Chondrocyte (in vitro differentiated cells): Measurements from ENCODE around the gene KCNA2. TPM values are rescaled to one million over a fixed set of nuclear protein-coding genes. Genes with fewer than 3 reads are reported as not detected.

Experiments used
- DNase-seq: peaks from one replicate; pipeline ENCODE4 v3.0.0; 2021; ENCODE audit warnings: mixed read lengths, low spot score
- H3K27ac Mint-ChIP-seq: one replicate; pipeline ENCODE4 v1.8.0; 2021; ENCODE audit warnings: mild to moderate bottlenecking, moderate library complexity, mixed read lengths; ENCODE audit not compliant: unreplicated experiment
- H3K27me3 Mint-ChIP-seq: 2 replicates; pipeline ENCODE4 v1.8.0; 2021; ENCODE audit warnings: low read depth, mixed read lengths
- H3K36me3 Mint-ChIP-seq: 2 replicates; pipeline ENCODE4 v1.8.0; 2021; ENCODE audit warnings: low read depth, mixed read lengths
- H3K4me1 Mint-ChIP-seq: 2 replicates; pipeline ENCODE4 v1.8.0; 2021; ENCODE audit warnings: low read depth, mild to moderate bottlenecking, mixed read lengths
- H3K4me3 Mint-ChIP-seq: one replicate; pipeline ENCODE4 v1.8.0; 2021; ENCODE audit warnings: mild to moderate bottlenecking, moderate library complexity, mixed read lengths; ENCODE audit not compliant: unreplicated experiment
- H3K9me3 Mint-ChIP-seq: 2 replicates; pipeline ENCODE4 v1.8.0; 2021; ENCODE audit warnings: low read depth, mixed read lengths
- CTCF ChIP-seq: fragments of 200-600 bp; sonication (generic); IDR thresholded peaks from 2 replicates; pipeline ENCODE4 v1.5.0; 2021; ENCODE audit warnings: antibody characterized with exemption, mild to moderate bottlenecking, moderate library complexity
- total RNA-seq: library from RNA; stranded (reverse); gene quantifications from 3 replicates; pipeline ENCODE4 v1.2.1, GENCODE V29; 2021

KCNA2 gene
- total RNA-seq, 1 donor from 2014 or later: 0.17 TPM

GRCh38 chr1:110645211-110645610 is 39.1 kb upstream of the KCNA2 start:
- peaks cover 11% of the 10 kb centered on the region for H3K27me3 Mint-ChIP-seq

GRCh38 chr1:110643879-110644472 is 37.8 kb upstream of the KCNA2 start:
- H3K9me3 Mint-ChIP-seq: no peaks in the 10 kb centered on the region
- DNase-seq: no peak
- H3K36me3 Mint-ChIP-seq: no peaks in the 10 kb centered on the region
- H3K4me3 Mint-ChIP-seq: no peak overlapping the region
- H3K4me1 Mint-ChIP-seq: no peaks in the 10 kb centered on the region
- H3K27ac Mint-ChIP-seq: no peak overlapping the region
- no peak for TF ChIP-seq CTCF
- peaks cover 20% of the 10 kb centered on the region for H3K27me3 Mint-ChIP-seq

More at GRCh38 chr1:110645211-110645610, 39.1 kb upstream of the KCNA2 start:
- H3K36me3 Mint-ChIP-seq: no peaks in the 10 kb centered on the region
- DNase-seq: no peak
- no peak overlapping the region for H3K4me3 Mint-ChIP-seq
- TF ChIP-seq CTCF: no peak
- no peaks in the 10 kb centered on the region for H3K4me1 Mint-ChIP-seq
- H3K9me3 Mint-ChIP-seq: no peaks in the 10 kb centered on the region
- no peak overlapping the region for H3K27ac Mint-ChIP-seq

- DNase-seq: no peak
- no peak for TF ChIP-seq CTCF
- Mint-ChIP-seq H3K9me3 (no peaks in the 10 kb centered on the region), H3K4me1 (no peaks in the 10 kb centered on the region), H3K27me3 (peaks cover 20% of the 10 kb centered on the region), H3K4me3 (no peak overlapping the region), H3K27ac (no peak overlapping the region), H3K36me3 (no peaks in the 10 kb centered on the region)
Observed at GRCh38 chr1:110639724-110640386, 33.7 kb upstream of the KCNA2 start.

GRCh38 chr1:110638556-110638955 is 32.4 kb upstream of the KCNA2 start:
- H3K36me3 Mint-ChIP-seq: no peaks in the 10 kb centered on the region
- TF ChIP-seq CTCF: no peak
- no peak overlapping the region for H3K4me3 Mint-ChIP-seq
- no peak overlapping the region for H3K27ac Mint-ChIP-seq
- H3K4me1 Mint-ChIP-seq: no peaks in the 10 kb centered on the region
- peaks cover 18% of the 10 kb centered on the region for H3K27me3 Mint-ChIP-seq
- no peaks in the 10 kb centered on the region for H3K9me3 Mint-ChIP-seq
- no peak for DNase-seq

- Mint-ChIP-seq H3K9me3 (no peaks in the 10 kb centered on the region), H3K27me3 (peaks cover 23% of the 10 kb centered on the region), H3K4me1 (no peaks in the 10 kb centered on the region), H3K27ac (no peak overlapping the region), H3K4me3 (no peak overlapping the region), H3K36me3 (no peaks in the 10 kb centered on the region)
- no peak for DNase-seq
- no peak for TF ChIP-seq CTCF
Observed at GRCh38 chr1:110638058-110638457, 31.9 kb upstream of the KCNA2 start.
